HCT116 (cell line): ENCODE measurements around the gene VWA3B.

Experiments used
- FOSL1 ChIP-seq: IDR thresholded peaks from 2 replicates; pipeline ENCODE4 v1.6.1; 2012; ENCODE audit warnings: low read depth
- POLR2A ChIP-seq: IDR thresholded peaks from 2 replicates; pipeline ENCODE4 v1.7.0; 2011; ENCODE audit warnings: borderline replicate concordance; ENCODE audit not compliant: insufficient read depth, insufficient read length; ENCODE audit errors: extremely low read depth
- TF ChIP-seq, protein P1 (sequence below), 3 experiments: fragments of 200-600 bp in 1 of 3; sonication (generic) in 1 of 3; IDR thresholded peaks in 2 of 3; conservative IDR thresholded peaks in 1 of 3; 2 replicates each; pipeline ENCODE4 v1.5.1; 2012 to 2017; ENCODE audit warnings: low read depth in 2 of 3, low read length in 2 of 3, antibody characterized with exemption in 1 of 3, borderline replicate concordance in 1 of 3, control low read depth in 1 of 3, mild to moderate bottlenecking in 1 of 3, mixed read lengths in 1 of 3, mixed run types in 1 of 3, moderate library complexity in 1 of 3; ENCODE audit not compliant: insufficient read depth in 1 of 3

DNA sequence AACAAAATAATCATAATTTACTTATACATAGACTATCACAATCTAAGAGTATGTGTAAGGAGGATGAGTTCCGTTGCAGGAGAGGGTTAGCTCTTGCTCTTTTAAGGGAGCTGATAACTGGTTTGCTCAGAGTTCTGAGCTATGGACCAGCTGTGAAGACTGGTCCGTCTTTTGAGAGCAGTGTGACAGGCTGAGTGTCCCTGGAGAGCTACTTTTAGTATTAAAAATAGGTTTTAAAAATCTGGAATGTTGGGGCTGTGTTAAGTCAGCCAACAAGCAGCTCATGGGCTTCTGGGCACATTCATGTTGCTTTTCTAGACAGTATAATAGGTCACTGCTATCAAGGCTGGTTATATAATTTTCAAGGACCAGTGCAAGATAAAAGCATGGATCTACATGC is 49.8 kb upstream of the VWA3B start:
- TF ChIP-seq, protein P1, sequence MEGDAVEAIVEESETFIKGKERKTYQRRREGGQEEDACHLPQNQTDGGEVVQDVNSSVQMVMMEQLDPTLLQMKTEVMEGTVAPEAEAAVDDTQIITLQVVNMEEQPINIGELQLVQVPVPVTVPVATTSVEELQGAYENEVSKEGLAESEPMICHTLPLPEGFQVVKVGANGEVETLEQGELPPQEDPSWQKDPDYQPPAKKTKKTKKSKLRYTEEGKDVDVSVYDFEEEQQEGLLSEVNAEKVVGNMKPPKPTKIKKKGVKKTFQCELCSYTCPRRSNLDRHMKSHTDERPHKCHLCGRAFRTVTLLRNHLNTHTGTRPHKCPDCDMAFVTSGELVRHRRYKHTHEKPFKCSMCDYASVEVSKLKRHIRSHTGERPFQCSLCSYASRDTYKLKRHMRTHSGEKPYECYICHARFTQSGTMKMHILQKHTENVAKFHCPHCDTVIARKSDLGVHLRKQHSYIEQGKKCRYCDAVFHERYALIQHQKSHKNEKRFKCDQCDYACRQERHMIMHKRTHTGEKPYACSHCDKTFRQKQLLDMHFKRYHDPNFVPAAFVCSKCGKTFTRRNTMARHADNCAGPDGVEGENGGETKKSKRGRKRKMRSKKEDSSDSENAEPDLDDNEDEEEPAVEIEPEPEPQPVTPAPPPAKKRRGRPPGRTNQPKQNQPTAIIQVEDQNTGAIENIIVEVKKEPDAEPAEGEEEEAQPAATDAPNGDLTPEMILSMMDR (IDR thresholded peaks at IDR 0.05 in 2 of 3, conservative IDR thresholded peaks at IDR 0.05 in 1 of 3; ENCODE audit: borderline replicate concordance in 1 of 3, insufficient read depth in 1 of 3, low read depth in 2 of 3, low read length in 2 of 3), result no peak
- no peak for TF ChIP-seq FOSL1
- no peak for TF ChIP-seq POLR2A
